ENCODE data around the gene SEMA6C. TPM values are rescaled to one million over a fixed set of nuclear protein-coding genes. Genes with fewer than 3 reads are reported as not detected.

Gene SEMA6C
- total RNA-seq, 1 donor from 2014 or later: 3.1 TPM

DNA sequence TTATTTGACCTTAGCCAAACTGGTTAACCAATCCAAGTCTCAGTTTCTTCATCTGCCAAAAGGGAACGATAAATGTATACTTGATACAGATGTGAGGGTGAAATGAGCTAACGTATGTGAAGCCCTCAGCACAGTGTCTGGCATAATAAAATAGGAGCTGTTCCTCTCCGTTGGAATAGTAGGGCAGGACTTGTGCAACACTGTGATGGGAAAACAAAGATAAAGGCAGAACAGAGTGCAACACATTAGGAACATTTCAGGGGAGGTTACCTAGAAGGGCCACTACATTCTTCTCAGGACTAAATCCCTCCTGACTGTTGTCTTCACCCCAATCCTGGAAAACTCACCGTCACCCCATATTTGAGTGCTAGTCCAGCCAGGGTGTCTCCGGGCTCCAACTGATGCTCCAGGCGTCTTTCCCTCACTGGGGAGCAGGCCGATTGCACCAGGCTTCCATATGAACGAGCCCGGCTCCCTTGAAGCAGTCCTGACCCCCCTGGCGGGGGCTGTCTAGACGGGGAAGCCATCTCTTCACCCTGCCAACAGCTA is 18.4 kb upstream of the SEMA6C start:
- DNase-seq (ENCODE audit: low read depth in 2 of 2): no peak

DNA sequence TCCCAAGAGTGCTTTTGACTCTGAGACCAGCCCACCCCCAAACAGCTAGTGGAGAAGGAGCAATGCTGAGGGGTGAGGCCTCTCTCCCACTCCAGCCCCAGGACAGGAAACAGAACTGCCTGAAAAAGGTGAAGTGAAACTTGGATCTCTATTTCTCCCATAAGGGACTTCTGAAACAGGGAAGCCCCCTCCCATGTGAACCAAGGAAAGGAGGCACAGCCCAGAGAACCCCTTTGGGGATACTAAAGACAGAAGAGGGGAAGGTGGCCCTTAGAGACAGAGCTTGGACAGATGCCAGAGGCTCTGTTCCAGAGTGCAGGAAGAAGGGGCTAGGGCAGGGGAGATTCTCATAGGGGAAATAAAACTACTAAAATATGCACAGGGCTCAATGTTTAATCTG is 12.9 kb upstream of the SEMA6C start:
- DNase-seq (ENCODE audit: low read depth in 2 of 2): no peak

DNA sequence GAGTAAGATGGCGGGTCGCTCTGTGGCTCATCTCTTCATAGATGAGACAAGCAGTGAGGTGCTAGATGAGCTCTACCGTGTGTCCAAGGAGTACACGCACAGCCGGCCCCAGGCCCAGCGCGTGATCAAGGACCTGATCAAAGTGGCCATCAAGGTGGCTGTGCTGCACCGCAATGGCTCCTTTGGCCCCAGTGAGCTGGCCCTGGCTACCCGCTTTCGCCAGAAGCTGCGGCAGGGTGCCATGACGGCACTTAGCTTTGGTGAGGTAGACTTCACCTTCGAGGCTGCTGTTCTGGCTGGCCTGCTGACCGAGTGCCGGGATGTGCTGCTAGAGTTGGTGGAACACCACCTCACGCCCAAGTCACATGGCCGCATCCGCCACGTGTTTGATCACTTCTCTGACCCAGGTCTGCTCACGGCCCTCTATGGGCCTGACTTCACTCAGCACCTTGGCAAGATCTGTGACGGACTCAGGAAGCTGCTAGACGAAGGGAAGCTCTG is 12.4 kb upstream of the SEMA6C start:
- DNase-seq (ENCODE audit: low read depth in 2 of 2): peak in 1 of 2 donors; percentile 30

DNA sequence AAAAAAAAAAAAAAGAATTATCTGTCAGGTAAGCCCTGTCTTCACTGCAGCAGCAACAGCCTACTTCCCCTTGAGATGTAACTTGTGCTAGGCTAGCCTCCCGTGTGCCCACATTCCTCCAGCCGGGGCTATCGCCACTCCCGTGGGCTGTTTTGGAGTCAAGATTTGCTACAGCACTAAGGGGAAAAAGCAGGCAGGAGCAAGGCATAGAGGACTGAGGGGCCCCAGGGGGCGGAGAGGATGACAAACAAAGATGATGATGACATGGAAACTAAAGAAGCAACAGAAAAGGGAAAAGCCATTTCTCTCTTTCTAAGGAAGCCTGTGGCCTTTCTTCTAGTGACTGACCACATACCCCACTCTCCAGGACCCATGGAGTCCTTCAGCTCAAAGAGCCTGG is 11.9 kb upstream of the SEMA6C start:
- no peak for DNase-seq (ENCODE audit: low read depth in 2 of 2)

DNA sequence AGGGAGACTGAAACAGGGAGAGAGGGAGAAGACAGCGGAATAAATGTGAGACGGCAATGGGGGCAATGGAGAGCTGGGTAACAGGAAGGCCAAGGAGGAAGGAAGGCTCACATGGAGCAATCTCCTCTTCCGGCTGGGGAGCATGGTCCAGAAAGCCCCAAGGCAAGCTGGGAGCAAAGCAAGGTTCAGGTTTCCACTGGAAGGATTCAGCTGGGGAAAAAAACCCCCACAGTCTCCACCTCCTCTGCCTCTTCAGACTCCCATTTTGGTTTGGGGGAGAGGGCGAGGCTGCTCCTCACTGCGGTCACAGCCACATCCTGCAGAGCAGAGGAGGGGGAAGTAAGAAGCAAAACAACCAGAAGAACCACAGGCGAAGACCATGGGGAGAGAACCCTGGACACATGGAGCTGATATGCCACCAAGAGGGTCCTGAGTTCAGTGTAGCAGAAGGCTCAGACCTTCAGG is 10.7 kb upstream of the SEMA6C start:
- no peak for DNase-seq (ENCODE audit: low read depth in 2 of 2)

DNA sequence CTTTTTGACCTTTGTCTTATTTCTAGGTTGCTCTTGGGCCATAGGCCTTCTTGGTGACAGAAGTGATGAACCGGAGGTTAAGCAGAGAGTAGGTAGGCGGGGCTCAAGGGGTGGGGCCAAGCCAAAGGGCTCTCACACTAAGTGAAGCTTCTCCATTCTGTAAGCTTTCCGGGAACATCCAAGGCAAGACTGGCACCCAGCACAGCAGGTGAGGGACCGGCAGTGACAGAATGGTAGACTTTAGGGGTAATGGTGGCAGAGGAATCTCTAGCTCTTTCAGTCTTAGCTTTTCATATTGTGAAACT is 10.0 kb upstream of the SEMA6C start, which contains the start of gene TNFAIP8L2:
TSS of gene TNFAIP8L2 (plus strand) at position 135 of the 305 bp plus-strand sequence. CDS start 2,049 bp downstream, outside the sequence.
- no peak for DNase-seq (ENCODE audit: low read depth in 2 of 2)

DNA sequence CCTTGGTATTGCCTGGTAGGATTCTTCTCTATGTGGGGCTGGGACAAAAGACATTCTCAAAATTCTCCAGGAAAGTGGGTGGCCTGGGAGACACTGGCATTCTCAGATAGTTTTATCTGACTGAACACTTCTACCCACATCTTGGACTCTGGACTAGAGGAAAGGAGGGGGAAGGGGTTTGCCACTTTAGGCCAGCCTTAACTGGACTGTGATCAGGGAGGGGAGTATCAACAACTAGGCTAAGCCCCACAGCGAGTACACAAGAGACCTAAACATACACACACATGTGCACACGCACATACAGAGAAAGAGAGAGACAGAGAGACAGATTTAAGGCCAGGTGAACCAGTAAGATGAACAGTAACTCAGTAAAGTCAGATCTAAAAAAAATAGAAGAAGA is 1.2 kb upstream of the SEMA6C start:
- DNase-seq (ENCODE audit: low read depth in 2 of 2): no peak

DNA sequence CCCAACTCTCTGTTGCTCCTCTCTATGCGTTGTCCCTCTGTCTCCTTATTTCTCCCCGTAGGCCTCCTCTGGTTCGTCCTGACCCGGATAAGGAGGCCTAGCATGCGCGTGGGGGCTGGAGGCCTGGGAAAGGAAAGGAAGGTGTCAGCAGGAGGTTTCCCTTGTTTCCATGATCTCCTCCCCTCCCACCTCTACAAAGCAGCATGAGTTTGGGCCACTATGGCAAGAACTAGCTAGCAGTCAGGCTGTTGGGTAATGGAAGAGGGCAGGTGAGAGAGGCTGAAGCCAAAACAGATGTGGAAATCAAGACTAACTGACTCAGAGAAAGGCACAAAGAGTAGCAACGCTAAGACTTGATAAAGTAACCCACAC is 687 bp upstream of the SEMA6C start:
- peak in 1 of 2 donors; percentile 32 for DNase-seq (ENCODE audit: low read depth in 2 of 2)

DNA sequence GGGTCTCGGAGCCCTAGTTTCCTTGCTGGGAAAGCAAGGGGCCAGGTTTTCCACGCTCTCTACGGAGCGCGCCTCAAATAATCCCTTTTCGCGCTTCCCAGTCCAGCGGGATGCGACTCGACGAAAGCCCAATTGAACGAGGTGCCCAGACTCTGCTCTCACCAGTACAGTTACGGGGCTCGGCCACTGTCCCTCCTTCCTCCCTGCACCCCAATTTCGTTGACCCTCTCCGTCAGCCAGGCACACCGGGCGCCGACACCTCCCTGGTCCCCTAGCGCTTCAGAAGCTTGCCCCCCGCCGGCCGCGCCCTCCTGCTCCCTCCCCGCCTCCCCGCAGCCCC is 389 bp downstream of the SEMA6C start:
- no peak for DNase-seq (ENCODE audit: low read depth in 2 of 2)

DNA sequence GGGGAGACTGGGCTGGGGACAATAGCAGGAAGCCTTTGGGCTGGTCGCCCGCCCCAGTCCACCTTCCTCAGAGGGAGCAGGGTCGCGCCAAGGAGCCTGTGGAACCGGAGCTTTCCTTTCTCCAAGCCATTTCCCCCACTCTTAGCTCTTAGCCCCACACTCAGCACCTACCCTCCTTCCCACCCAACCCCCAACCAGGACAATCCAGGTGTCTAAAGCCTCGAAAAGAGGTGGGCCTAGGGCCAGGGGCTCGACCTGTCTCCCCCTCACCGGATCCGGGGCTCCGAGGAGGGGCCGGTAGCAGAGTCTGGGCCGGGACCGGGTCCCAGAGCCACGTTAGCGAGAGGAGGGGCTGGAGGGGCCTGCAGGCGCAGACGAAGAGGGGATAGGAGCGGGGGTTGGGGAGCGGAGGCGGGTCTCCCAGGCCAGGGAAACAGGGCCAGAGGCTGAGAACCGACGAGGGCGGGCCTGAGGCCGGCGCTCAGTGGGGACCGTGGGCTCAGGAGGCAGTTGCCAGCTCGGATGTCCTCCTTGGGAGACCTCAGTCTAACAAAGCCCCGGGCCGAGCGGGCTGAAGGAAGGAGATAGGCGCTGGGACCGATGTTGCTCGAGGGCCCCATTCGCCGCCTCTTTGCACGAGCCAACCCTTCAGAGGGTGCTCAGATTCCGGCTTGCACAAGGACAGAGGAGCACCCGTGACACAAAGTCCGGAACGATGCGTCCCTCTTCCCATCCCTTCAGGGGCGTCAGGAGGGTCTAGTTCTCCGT is 943 bp downstream of the SEMA6C start:
- no peak for DNase-seq (ENCODE audit: low read depth in 2 of 2)

DNA sequence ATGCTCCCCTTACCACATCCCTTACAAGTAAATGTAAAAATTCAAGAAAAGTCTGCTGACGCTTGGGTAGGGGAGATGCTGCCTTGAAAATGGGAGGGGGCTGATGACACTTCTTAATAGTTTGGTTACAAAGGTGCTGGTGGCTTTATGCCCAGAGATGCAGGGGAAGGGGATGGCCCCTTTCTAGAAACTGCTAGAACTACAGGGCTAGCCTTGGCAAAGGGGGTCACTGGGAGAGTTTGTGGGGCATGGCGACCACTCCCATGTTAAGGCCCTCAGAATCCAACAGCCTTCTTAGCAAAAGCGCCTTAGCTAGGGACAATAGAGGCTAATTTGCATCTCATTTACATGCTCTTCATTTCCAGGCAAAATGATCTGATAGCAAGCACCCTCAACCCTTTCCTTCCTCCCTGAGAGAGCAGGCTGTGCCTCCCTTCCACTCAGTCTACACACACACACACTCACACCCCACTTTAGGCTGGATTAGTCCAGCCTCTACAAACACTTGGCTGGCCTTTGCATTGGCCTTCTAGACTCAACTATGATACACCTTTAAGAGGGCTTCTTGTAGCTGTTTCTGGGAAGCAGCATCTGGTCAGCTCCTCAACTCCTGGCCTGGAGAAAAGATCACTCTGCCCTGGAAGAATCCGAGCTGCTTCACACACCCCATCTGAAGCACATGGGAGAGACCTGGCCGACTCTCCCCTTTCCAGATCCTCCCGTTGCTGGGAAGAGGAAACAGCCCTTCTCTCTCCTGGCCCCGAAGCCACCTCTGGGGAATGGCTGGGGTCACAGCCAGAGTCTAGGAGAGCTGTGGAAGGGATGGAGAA is 1.7 kb downstream of the SEMA6C start:
- DNase-seq (ENCODE audit: low read depth in 2 of 2): peak in 1 of 2 donors; percentile 29

DNA sequence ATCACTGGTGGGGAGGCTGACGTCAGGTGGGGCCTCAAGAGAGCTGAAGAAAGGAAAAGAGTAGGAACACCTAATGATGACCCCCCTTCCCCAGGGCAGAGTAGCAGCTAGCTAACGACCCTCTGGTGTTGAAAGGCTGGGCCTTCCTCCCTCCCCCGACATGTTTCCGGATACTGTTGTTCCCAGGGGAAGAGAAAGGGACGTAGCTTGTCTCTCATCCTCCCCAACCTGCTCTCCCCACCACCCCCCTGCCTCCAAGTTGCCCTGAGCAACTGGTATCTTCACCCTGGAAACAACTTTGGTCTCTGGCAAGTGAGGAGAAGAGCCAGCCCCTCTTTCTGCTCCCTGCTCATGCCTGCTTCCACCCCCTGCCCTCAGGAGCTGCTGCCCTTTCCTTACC is 2.4 kb downstream of the SEMA6C start:
- no peak for DNase-seq (ENCODE audit: low read depth in 2 of 2)

DNA sequence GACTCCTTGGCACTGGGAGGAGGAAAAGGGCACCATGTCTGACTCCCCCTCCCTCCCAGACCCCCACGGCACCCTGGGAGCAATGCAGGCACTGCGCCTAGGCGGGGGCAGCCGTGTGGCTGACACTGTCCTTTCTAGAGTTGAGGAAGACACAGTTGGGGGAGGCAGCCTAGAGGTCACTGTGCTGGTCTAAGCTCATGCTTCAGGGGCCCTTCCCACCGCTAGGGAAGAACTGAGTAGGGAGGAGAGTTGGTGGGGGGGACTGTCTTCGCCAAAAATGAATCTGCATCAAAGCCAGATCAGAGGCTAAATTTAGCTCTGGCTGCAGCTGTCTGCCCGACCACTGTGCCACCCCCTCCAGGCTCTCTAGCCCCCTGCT is 3.4 kb downstream of the SEMA6C start:
- DNase-seq (ENCODE audit: low read depth in 2 of 2): no peak

DNA sequence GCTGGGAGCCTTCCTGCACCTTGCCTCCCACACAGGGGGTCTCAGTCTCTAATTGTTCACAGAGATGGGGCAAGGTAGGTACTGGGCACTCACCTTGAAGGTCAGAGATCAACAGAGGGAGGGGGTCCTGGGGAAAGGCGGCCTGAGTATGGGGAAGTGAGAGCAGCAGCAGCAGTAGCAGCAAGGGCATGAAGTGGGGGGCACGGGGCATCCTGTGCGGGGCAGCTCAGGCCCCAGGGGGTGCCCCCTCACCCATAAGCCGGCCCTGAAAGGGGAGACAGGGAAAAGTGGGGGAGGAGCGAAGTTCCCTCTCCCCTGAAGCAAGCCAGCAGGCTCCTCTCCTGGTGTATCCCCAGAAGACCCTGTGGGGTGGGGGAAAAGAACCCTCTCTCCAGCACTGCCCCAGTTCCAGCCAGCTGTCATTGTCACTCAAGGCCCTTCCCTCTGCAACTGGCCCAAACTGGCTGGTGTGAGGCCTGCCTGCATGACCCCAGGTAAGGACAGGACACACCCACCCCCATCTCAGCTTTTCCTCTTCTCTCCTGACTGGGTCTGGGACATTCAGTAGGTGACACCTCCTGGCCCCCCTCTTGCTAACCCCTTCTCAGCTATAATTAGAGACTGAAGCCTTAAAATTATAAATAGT is 3.9 kb downstream of the SEMA6C start:
- no peak for DNase-seq (ENCODE audit: low read depth in 2 of 2)

DNA sequence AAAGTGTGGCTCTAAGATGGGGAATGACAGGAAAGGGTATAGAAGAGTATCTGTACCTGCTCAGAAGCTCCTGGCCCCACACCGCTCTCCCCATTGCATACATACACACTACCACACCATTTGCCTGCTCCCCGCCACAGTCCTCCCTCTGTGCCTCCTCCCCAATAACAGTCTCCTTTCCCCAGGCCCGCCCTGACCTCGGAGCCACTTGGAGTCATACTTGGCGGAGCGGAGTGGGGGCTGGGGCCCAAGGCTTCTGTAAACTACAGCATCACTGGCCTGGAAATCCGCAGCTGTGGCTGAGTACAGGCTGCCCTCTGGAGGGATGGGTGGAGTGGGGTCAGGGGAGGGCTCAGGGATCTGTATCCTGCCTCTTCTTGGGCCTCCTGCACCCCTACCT is 8.6 kb downstream of the SEMA6C start:
- no peak for DNase-seq (ENCODE audit: low read depth in 2 of 2)

DNA sequence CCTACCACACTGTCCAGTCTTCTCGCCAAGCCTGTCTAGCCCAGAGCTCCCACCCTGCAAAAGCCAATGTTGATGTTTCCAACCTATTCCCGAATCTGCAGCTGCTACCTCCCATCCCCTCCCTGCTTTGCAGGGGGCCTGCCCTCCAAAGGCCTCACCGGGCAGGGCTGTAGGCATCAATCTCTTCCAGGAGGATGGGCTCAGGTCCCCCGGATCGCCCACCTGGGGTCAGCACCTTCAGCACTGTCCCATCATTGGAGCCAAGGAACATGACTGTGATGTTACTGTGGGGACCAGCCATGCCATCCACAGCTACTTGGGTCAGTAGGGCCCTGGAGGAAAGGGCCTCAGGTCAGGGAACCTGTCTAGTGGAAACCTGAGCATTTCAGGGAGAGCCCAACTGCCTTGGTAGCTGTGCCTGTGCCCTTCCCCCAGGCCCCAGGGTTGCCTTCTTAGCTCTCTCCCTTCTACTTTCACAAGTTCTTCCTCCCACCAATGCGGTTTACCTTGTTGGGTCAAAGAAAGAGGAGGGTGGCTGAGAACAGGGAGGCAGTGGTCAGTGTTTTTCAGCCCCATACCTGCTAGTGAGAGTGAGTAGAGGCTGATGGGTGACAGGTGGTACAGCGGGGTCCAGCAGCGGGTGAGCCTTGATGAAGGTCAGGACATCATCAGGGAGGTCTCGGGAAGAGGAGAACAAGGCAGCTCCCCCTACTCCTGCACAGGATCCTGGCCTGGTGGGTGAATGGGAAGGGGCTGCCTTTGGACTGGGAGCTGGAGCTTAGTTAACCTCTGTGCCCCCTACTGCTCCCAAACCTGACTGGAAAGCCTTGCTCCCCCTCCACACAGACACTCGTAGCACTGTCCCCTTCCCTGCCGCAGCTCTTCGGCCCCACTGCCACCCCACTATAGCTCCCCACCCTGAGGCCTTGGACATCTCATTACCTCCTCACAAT is 10.7 kb downstream of the SEMA6C start:
- no peak for DNase-seq (ENCODE audit: low read depth in 2 of 2)

DNA sequence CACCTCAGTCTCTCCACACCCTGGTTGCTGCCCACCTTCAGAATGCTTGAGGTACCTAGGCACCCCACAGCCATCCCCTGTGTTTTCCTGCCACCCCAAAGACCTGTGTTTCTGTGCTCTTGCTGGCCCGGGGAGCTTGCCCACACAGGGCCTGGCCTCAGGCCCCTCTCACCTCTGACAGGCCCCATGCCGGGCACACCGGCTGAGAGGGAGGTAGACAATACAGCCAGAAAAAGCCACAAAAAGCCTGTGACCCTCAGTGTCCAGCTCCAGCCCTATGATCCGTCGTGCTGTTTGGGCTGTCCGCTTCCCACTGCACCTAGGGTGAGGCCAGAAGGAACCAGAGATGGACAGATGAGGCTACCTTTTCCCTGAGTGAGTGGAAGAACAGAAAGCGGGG is 11.4 kb downstream of the SEMA6C start:
- no peak for DNase-seq (ENCODE audit: low read depth in 2 of 2)

DNA sequence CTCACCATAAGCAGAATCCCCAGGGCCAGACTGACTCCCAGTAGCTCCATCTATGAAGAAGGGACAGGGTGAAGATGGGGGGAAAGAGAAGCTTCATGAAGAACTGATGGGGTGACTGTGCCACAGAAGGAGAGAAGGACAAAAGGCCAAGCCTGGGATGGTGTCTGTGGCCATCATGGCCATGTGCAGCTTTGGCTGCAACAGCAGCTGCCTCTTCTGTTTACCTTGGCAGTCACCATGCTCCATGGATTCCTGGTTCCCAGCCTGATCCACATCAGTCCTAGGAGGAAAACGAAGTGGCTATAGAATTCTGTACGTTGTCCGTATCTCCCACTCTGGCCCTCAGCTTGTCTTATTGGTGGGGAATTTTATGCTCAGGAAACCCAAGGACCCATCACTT is 12.0 kb downstream of the SEMA6C start:
- peak in 1 of 2 donors; percentile 23 for DNase-seq (ENCODE audit: low read depth in 2 of 2)

DNA sequence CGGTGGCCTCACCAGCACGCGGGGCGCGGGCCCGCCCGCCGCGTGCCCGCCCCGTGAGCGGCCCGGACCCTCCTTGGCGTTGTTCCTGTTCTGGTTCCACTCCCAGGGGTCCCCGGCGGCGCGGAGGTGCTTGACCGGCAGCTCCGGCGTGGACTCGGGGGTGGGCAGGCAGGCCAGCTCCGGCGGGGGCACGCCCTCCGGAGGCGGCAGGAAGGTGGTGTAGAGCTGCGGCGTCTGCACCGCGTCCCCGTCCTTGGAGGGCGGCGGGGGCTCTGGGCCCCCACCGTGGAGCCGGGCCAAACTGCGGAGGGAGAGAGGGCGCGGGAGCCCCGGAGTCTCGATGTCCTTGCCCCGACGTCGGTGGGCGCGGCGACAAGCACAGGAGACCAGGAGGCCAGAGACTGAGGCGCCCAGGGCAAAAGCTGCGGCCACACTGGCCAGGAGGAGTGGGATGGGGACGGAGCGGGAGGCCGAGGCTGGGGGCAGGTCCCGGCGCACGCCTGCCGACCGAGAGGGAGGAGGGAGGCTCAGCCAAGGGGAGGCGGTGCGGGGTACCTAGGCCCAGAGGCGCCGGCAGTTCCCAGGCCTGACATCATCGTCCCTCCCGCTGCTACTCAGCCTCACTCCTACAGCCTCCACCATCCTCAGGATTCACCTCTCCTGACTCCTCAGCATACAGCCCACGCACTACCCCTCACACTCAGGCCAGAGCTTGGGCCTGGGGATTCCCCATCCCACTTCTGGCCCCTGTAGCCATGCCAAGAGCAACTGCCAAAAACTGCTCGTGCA is 13.2 kb downstream of the SEMA6C start:
- DNase-seq (ENCODE audit: low read depth in 2 of 2): no peak
